ENCODE data around the gene CCSER2. TPM values are rescaled to one million over a fixed set of nuclear protein-coding genes. Genes with fewer than 3 reads are reported as not detected.

Gene CCSER2
- total and polyA plus RNA-seq, 2 experiments from 2014 or later: 30.6 to 76.8 TPM

DNA sequence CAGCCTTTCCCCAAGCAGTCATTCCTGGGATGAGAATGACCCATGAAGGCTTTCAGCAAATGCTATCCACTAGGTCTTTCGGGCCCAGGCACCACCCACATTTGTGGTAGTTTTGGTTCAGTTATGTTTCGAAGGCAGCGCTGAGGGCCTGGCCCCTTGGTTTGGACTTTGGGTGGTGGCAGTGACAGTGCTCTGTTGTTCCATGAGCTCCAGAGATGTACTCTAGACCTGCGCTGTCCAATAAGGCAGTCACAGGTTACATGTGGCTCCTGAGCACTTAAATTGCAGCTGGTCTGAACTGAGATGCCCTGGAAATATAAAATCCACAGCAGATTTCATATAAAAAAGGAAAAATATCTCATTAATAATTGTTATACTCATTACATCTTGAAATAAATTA lies 209.6 kb downstream of the CCSER2 start:
- Histone ChIP-seq H2AFZ (no peak overlapping the region), H3K27me3 (replicated peaks; ENCODE audit: insufficient read depth) (no peaks in the 10 kb centered on the region), H3K4me3 (no peak overlapping the region), H3K9me3 (ENCODE audit: low read depth) (no peaks in the 10 kb centered on the region), H3K4me1 (ENCODE audit: insufficient read depth) (peaks cover 16% of the 10 kb centered on the region), H3F3A (ENCODE audit: insufficient read depth) (peaks cover 12% of the 10 kb centered on the region), H3K36me3 (ENCODE audit: low read depth) (no peaks in the 10 kb centered on the region), H3K79me2 (ENCODE audit: insufficient read depth) (no peaks in the 10 kb centered on the region), H3K9me2 (ENCODE audit: insufficient read depth) (no peaks in the 10 kb centered on the region), H3K27ac (no peak overlapping the region), H3K9ac (no peak overlapping the region), H4K20me1 (ENCODE audit: insufficient read depth) (no peaks in the 10 kb centered on the region), H3K4me2 (ENCODE audit: unreplicated experiment) (no peak overlapping the region)
- in situ Hi-C loops (cut with MboI): no loop called here
- DNase-seq: no peak
- TF ChIP-seq EZH2 (IDR thresholded peaks at IDR 0.05; ENCODE audit: insufficient read depth, poor library complexity, severe bottlenecking) (no peak), EZH2phosphoT487 (IDR thresholded peaks at IDR 0.05; ENCODE audit: insufficient read depth, low read depth) (no peak)
- WGBS, 2 experiments (ENCODE audit: low coverage in 1 of 2, low lambda C conversion rate in 2 of 2, missing lambda C conversion rate in 2 of 2): 83 to 91% methylated on average over 4 of the region's 4 CpGs

DNA sequence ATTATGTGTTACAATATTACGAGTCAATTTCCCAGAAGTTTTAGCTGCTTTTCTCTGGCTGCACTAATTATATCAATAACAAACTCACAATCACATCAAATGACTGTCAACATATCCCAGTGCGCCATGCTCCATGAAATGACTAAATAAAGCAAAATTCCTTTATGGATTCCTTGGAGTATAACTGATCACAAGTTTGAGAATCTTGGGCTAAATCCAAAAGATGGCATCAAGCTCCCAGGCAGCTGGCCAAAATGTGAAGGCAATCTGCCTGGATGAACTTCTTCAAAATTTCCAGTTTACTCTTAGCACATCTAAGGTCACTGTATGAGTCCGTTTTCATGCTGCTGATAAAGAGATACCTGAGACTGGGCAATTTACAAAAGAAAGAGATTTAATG lies 210.8 kb downstream of the CCSER2 start:
- Histone ChIP-seq H3K9me3 (ENCODE audit: low read depth) (no peaks in the 10 kb centered on the region), H3K79me2 (ENCODE audit: insufficient read depth) (no peaks in the 10 kb centered on the region), H3K36me3 (ENCODE audit: low read depth) (no peaks in the 10 kb centered on the region), H3K4me1 (ENCODE audit: insufficient read depth) (peaks cover 16% of the 10 kb centered on the region), H3K4me3 (no peak overlapping the region), H3F3A (ENCODE audit: insufficient read depth) (peaks cover 12% of the 10 kb centered on the region), H3K9me2 (ENCODE audit: insufficient read depth) (no peaks in the 10 kb centered on the region), H3K9ac (peak overlapping the region; percentile 83), H3K27ac (peak overlapping the region; percentile 95), H4K20me1 (ENCODE audit: insufficient read depth) (no peaks in the 10 kb centered on the region), H3K4me2 (ENCODE audit: unreplicated experiment) (no peak overlapping the region), H3K27me3 (replicated peaks; ENCODE audit: insufficient read depth) (no peaks in the 10 kb centered on the region), H2AFZ (0 out of 2 replicates have a peak overlapping the region, but pooled peaks have one; percentile 81)
- WGBS, 2 experiments (ENCODE audit: low coverage in 1 of 2, low lambda C conversion rate in 2 of 2, missing lambda C conversion rate in 2 of 2): 52 to 59% methylated on average over 3 of the region's 3 CpGs
- peak; percentile 89 for DNase-seq
- in situ Hi-C loops (cut with MboI): no loop called here
- TF ChIP-seq EZH2 (IDR thresholded peaks at IDR 0.05; ENCODE audit: insufficient read depth, poor library complexity, severe bottlenecking) (no peak), EZH2phosphoT487 (IDR thresholded peaks at IDR 0.05; ENCODE audit: insufficient read depth, low read depth) (no peak)

- Histone ChIP-seq H3K9ac (peak overlapping the region; percentile 83), H3K4me1 (ENCODE audit: insufficient read depth) (peaks cover 16% of the 10 kb centered on the region), H3K9me3 (ENCODE audit: low read depth) (no peaks in the 10 kb centered on the region), H3K9me2 (ENCODE audit: insufficient read depth) (no peaks in the 10 kb centered on the region), H3K4me2 (ENCODE audit: unreplicated experiment) (peak overlapping the region; percentile 84), H3K79me2 (ENCODE audit: insufficient read depth) (no peaks in the 10 kb centered on the region), H3K27ac (peak overlapping the region; percentile 95), H2AFZ (peak overlapping the region; percentile 81), H3K4me3 (peak overlapping the region; percentile 69), H4K20me1 (ENCODE audit: insufficient read depth) (no peaks in the 10 kb centered on the region), H3F3A (ENCODE audit: insufficient read depth) (peaks cover 12% of the 10 kb centered on the region), H3K36me3 (ENCODE audit: low read depth) (no peaks in the 10 kb centered on the region), H3K27me3 (replicated peaks; ENCODE audit: insufficient read depth) (no peaks in the 10 kb centered on the region)
- in situ Hi-C loops (cut with MboI): loop anchor here (5.0 to 10.0 kb wide), 2 partner anchors 278 to 1835 kb away; no protein-coding TSS in a partner anchor
- 0 to 3% methylated on average over 8 of the region's 8 CpGs for WGBS, 2 experiments (ENCODE audit: low coverage in 1 of 2, low lambda C conversion rate in 2 of 2, missing lambda C conversion rate in 2 of 2)
- no peak for TF ChIP-seq EZH2 (IDR thresholded peaks at IDR 0.05; ENCODE audit: insufficient read depth, poor library complexity, severe bottlenecking)
- TF ChIP-seq EZH2phosphoT487 (IDR thresholded peaks at IDR 0.05; ENCODE audit: insufficient read depth, low read depth): no peak
- DNase-seq: peak; percentile 96
Measured at GRCh38 chr10:84540022-84540616, 211.7 kb downstream of the CCSER2 start.

GRCh38 chr10:84540617-84541288 lies 212.4 kb downstream of the CCSER2 start:
- TF ChIP-seq EZH2phosphoT487 (IDR thresholded peaks at IDR 0.05; ENCODE audit: insufficient read depth, low read depth): no peak
- no peak for TF ChIP-seq EZH2 (IDR thresholded peaks at IDR 0.05; ENCODE audit: insufficient read depth, poor library complexity, severe bottlenecking)
- no peaks in the 10 kb centered on the region; the same call in 1 of the 2 replicates for H3K27me3 ChIP-seq (replicated peaks; ENCODE audit: insufficient read depth)
- peak; percentile 89 for DNase-seq

More at GRCh38 chr10:84540617-84541288, 212.4 kb downstream of the CCSER2 start:
- H3K4me1 ChIP-seq (ENCODE audit: insufficient read depth): peaks cover 16% of the 10 kb centered on the region
- H3K4me2 ChIP-seq (ENCODE audit: unreplicated experiment): peak overlapping the region; percentile 84
- H3K79me2 ChIP-seq (ENCODE audit: insufficient read depth): no peaks in the 10 kb centered on the region
- peak overlapping the region; percentile 69 for H3K4me3 ChIP-seq
- H3F3A ChIP-seq (ENCODE audit: insufficient read depth): peaks cover 12% of the 10 kb centered on the region
- no peaks in the 10 kb centered on the region for H4K20me1 ChIP-seq (ENCODE audit: insufficient read depth)
- no peaks in the 10 kb centered on the region for H3K36me3 ChIP-seq (ENCODE audit: low read depth)
- peak overlapping the region; percentile 95 for H3K27ac ChIP-seq
- no peaks in the 10 kb centered on the region for H3K9me3 ChIP-seq (ENCODE audit: low read depth)
- H2AFZ ChIP-seq: peak overlapping the region; percentile 81
- H3K9me2 ChIP-seq (ENCODE audit: insufficient read depth): no peaks in the 10 kb centered on the region
- WGBS, 2 experiments (ENCODE audit: low coverage in 1 of 2, low lambda C conversion rate in 2 of 2, missing lambda C conversion rate in 2 of 2): 6 to 7% methylated on average over 40 to 47 of the region's 51 CpGs
- peak overlapping the region; percentile 83 for H3K9ac ChIP-seq
- in situ Hi-C loops (cut with MboI): loop anchor here (5.0 to 10.0 kb wide), 2 partner anchors 278 to 1834 kb away; no protein-coding TSS in a partner anchor
